ENCODE measurements around the gene MAB21L4. TPM values are rescaled to one million over a fixed set of nuclear protein-coding genes. Genes with fewer than 3 reads are reported as not detected.

The MAB21L4 gene
- polyA plus RNA-seq, 2 of the 4 experiments (the other 2 are of a cell fraction): not detected

DNA sequence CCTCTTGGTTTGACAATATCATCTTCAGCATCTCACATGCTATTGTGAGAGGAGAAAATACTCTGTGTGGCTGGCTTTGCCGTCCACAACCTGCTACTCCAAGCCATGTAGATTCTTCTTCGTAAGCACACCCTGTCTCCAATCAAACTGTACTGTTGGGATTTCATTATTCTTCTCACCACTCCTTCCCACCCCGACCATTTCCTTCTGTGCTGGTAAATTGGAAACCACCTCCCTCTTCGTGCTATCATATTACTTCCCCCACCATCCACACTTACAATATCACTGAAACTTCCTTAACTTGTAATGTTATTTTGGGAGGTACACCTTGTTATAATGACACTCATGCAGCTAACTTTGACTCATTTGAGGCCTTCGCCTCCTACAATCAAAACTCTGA lies 30.6 kb downstream of the MAB21L4 start:
- CTCF ChIA-PET: interaction anchor here (0.7 to 5.7 kb wide), 2 partner anchors 14 to 600 kb away, joined by 3 to 24 read pairs; no protein-coding TSS in a partner anchor
- POLR2A ChIA-PET: no interaction called here
- ATAC-seq (no peak), DNase-seq (ENCODE audit: low read depth in 1 of 2, low spot score in 1 of 2) (no peak), FAIRE-seq (no peak)
- Histone ChIP-seq H3K27ac (no peak overlapping the region), H3K4me2 (no peak overlapping the region), H3K9me3 (no peaks in the 10 kb centered on the region), H3K4me3 (no peak overlapping the region), H3K4me1 (no peaks in the 10 kb centered on the region)
- WGBS (ENCODE audit: missing lambda C conversion rate): 58% methylated on average over 5 of the region's 5 CpGs
- TF ChIP-seq ZFP36 (IDR thresholded peaks at IDR 0.05; ENCODE audit: borderline replicate concordance, partially characterized antibody) (no peak), MAFK (IDR thresholded peaks at IDR 0.05; ENCODE audit: partially characterized antibody) (no peak), EP300 (IDR thresholded peaks at IDR 0.05) (no peak), RARB (CRISPR knock-in tag; IDR thresholded peaks at IDR 0.05) (no peak), TP53 (CRISPR knock-in tag; IDR thresholded peaks at IDR 0.05) (no peak), JUNB (IDR thresholded peaks at IDR 0.05) (no peak), CHD4 (IDR thresholded peaks at IDR 0.05; ENCODE audit: borderline replicate concordance) (no peak), KDM1A (IDR thresholded peaks at IDR 0.05; ENCODE audit: low read depth) (no peak), ZNF302 (CRISPR knock-in tag; IDR thresholded peaks at IDR 0.05) (no peak), CEBPB (IDR thresholded peaks at IDR 0.05) (no peak), NPAS2 (CRISPR knock-in tag; IDR thresholded peaks at IDR 0.05; ENCODE audit: borderline replicate concordance) (no peak), RNF2 (IDR thresholded peaks at IDR 0.05; ENCODE audit: borderline replicate concordance, low read depth) (no peak), HOXB13 (CRISPR knock-in tag; IDR thresholded peaks at IDR 0.05; ENCODE audit: low read depth) (no peak), FOSL2 (IDR thresholded peaks at IDR 0.05) (no peak), FOSL2 (CRISPR knock-in tag; IDR thresholded peaks at IDR 0.05) (no peak), RAD21 (conservative IDR thresholded peaks at IDR 0.05 in 1 of 2, IDR thresholded peaks at IDR 0.05 in 1 of 2) (no peak), POLR2AphosphoS2 (conservative IDR thresholded peaks at IDR 0.05; ENCODE audit: low read length) (no peak), HOXA7 (CRISPR knock-in tag; IDR thresholded peaks at IDR 0.05) (no peak), PHF8 (IDR thresholded peaks at IDR 0.05; ENCODE audit: borderline replicate concordance, low read depth) (no peak), NR3C1 (IDR thresholded peaks at IDR 0.05) (no peak)

DNA sequence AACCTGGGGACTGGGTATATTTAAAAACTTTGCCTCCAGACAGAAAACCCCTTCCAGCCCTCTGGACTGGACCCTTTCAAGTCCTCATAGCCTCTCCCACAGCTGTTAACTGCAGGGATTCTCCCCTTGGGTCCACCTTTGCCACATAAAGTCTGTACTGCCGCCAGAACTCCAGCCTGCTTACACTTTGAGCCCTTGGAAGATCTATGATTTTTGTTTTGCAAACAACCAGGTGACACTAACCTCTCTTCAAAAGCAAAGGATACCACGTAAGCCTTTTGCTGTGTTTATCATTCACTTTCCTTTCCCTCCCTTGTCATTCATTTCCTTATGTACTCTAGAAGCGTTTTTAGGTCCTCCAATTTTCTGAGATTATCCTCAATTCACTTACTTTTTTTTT lies 31.5 kb downstream of the MAB21L4 start:
- Histone ChIP-seq H3K27ac (no peak overlapping the region), H3K9me3 (no peaks in the 10 kb centered on the region), H3K4me3 (no peak overlapping the region), H3K4me1 (no peaks in the 10 kb centered on the region), H3K4me2 (no peak overlapping the region)
- FAIRE-seq: no peak
- no peak for ATAC-seq
- POLR2A ChIA-PET: no interaction called here
- DNase-seq (ENCODE audit: low read depth in 1 of 2, low spot score in 1 of 2): no peak
- no peak for TF ChIP-seq RAD21 (conservative IDR thresholded peaks at IDR 0.05 in 1 of 2, IDR thresholded peaks at IDR 0.05 in 1 of 2)
- TF ChIP-seq ZSCAN20 (CRISPR knock-in tag; IDR thresholded peaks at IDR 0.05): no peak
- TF ChIP-seq, protein P1, sequence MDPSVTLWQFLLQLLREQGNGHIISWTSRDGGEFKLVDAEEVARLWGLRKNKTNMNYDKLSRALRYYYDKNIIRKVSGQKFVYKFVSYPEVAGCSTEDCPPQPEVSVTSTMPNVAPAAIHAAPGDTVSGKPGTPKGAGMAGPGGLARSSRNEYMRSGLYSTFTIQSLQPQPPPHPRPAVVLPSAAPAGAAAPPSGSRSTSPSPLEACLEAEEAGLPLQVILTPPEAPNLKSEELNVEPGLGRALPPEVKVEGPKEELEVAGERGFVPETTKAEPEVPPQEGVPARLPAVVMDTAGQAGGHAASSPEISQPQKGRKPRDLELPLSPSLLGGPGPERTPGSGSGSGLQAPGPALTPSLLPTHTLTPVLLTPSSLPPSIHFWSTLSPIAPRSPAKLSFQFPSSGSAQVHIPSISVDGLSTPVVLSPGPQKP (IDR thresholded peaks at IDR 0.05; ENCODE audit: low read depth, low read length): no peak
- no peak for TF ChIP-seq POLR2AphosphoS2 (conservative IDR thresholded peaks at IDR 0.05; ENCODE audit: low read length)
- no peak for TF ChIP-seq GATA3 (IDR thresholded peaks at IDR 0.05; ENCODE audit: borderline replicate concordance)
- TF ChIP-seq, protein P2, sequence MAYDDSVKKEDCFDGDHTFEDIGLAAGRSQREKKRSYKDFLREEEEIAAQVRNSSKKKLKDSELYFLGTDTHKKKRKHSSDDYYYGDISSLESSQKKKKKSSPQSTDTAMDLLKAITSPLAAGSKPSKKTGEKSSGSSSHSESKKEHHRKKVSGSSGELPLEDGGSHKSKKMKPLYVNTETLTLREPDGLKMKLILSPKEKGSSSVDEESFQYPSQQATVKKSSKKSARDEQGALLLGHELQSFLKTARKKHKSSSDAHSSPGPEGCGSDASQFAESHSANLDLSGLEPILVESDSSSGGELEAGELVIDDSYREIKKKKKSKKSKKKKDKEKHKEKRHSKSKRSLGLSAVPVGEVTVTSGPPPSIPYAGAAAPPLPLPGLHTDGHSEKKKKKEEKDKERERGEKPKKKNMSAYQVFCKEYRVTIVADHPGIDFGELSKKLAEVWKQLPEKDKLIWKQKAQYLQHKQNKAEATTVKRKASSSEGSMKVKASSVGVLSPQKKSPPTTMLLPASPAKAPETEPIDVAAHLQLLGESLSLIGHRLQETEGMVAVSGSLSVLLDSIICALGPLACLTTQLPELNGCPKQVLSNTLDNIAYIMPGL (CRISPR knock-in tag; IDR thresholded peaks at IDR 0.05; ENCODE audit: borderline replicate concordance): no peak
- TF ChIP-seq HOXA7 (CRISPR knock-in tag; IDR thresholded peaks at IDR 0.05): no peak
- no peak for TF ChIP-seq EP300 (IDR thresholded peaks at IDR 0.05)
- TF ChIP-seq POLR2A (IDR thresholded peaks at IDR 0.05; ENCODE audit: low read length): no peak
- TF ChIP-seq TP53 (CRISPR knock-in tag; IDR thresholded peaks at IDR 0.05): no peak
- TF ChIP-seq HOXB5 (CRISPR knock-in tag; IDR thresholded peaks at IDR 0.05): no peak
- WGBS (ENCODE audit: missing lambda C conversion rate): 49% methylated on average over 3 of the region's 3 CpGs
- CTCF ChIA-PET: interaction anchor here (5.7 kb wide), 1 partner anchor 13 kb away, joined by 24 read pairs; no protein-coding TSS in a partner anchor

Data from A549 (cell line).